Measurements from ENCODE around the gene NOP53. TPM values are rescaled to one million over a fixed set of nuclear protein-coding genes. Genes with fewer than 3 reads are reported as not detected.
"Not testable (repeated sequence)": the region's sequence is repeated elsewhere in the genome, so short reads cannot be mapped to it uniquely, and the experiment has no call there.

NOP53 gene
- total RNA-seq, 1 donor from 2014 or later, result 93.9 TPM

- H3K4me3 ChIP-seq (ENCODE audit: low read length in 3 of 3), result no peak overlapping the region
- H3K27me3 ChIP-seq (ENCODE audit: control insufficient read depth in 3 of 3, insufficient read depth in 3 of 3, low read length in 3 of 3), result no peaks in the 10 kb centered on the region
- no peaks in the 10 kb centered on the region for H3K9me3 ChIP-seq (ENCODE audit: control insufficient read depth in 3 of 3, low read length in 3 of 3)
- H3K27ac ChIP-seq (ENCODE audit: low read depth, low read length), result no peak overlapping the region
- H3K4me1 ChIP-seq (ENCODE audit: control insufficient read depth in 3 of 3, insufficient read depth in 3 of 3, low read length in 3 of 3), result peaks cover 0 to 3% (median 0%) of the 10 kb centered on the region in 3 donors
- H3K9ac ChIP-seq (ENCODE audit: low read depth in 1 of 3, low read length in 3 of 3), result no peak overlapping the region
- peaks cover 22 to 26% (median 25%) of the 10 kb centered on the region in 3 donors for H3K36me3 ChIP-seq (ENCODE audit: control insufficient read depth in 3 of 3, insufficient read depth in 3 of 3, low read length in 3 of 3)
Observed at GRCh38 chr19:47703301-47703700, 42.0 kb upstream of the NOP53 start.

- H3K27ac ChIP-seq (ENCODE audit: low read depth, low read length), result no peak overlapping the region
- H3K36me3 ChIP-seq (ENCODE audit: control insufficient read depth in 3 of 3, insufficient read depth in 3 of 3, low read length in 3 of 3), result peaks cover 17 to 19% (median 18%) of the 10 kb centered on the region in 3 donors
- peaks cover 0 to 3% (median 0%) of the 10 kb centered on the region in 3 donors for H3K4me1 ChIP-seq (ENCODE audit: control insufficient read depth in 3 of 3, insufficient read depth in 3 of 3, low read length in 3 of 3)
- no peak overlapping the region for H3K9ac ChIP-seq (ENCODE audit: low read depth in 1 of 3, low read length in 3 of 3)
- H3K4me3 ChIP-seq (ENCODE audit: low read length in 3 of 3), result no peak overlapping the region
- H3K27me3 ChIP-seq (ENCODE audit: control insufficient read depth in 3 of 3, insufficient read depth in 3 of 3, low read length in 3 of 3), result no peaks in the 10 kb centered on the region
- no peaks in the 10 kb centered on the region for H3K9me3 ChIP-seq (ENCODE audit: control insufficient read depth in 3 of 3, low read length in 3 of 3)
Observed at GRCh38 chr19:47704024-47704423, 41.3 kb upstream of the NOP53 start.

GRCh38 chr19:47704656-47705055, 40.7 kb upstream of the NOP53 start:
- Histone ChIP-seq H3K9ac (ENCODE audit: low read depth in 1 of 3, low read length in 3 of 3) (no peak overlapping the region), H3K4me3 (ENCODE audit: low read length in 3 of 3) (no peak overlapping the region), H3K4me1 (ENCODE audit: control insufficient read depth in 3 of 3, insufficient read depth in 3 of 3, low read length in 3 of 3) (peaks cover 0 to 3% (median 0%) of the 10 kb centered on the region in 3 donors), H3K27ac (ENCODE audit: low read depth, low read length) (no peak overlapping the region), H3K36me3 (ENCODE audit: control insufficient read depth in 3 of 3, insufficient read depth in 3 of 3, low read length in 3 of 3) (peaks cover 13 to 14% (median 14%) of the 10 kb centered on the region in 3 donors), H3K27me3 (ENCODE audit: control insufficient read depth in 3 of 3, insufficient read depth in 3 of 3, low read length in 3 of 3) (no peaks in the 10 kb centered on the region), H3K9me3 (ENCODE audit: control insufficient read depth in 3 of 3, low read length in 3 of 3) (no peaks in the 10 kb centered on the region)

- H3K27me3 ChIP-seq (ENCODE audit: control insufficient read depth in 3 of 3, insufficient read depth in 3 of 3, low read length in 3 of 3), result peaks cover 0 to 4% (median 4%) of the 10 kb centered on the region in 3 donors
- peaks cover 0 to 3% (median 0%) of the 10 kb centered on the region in 3 donors for H3K4me1 ChIP-seq (ENCODE audit: control insufficient read depth in 3 of 3, insufficient read depth in 3 of 3, low read length in 3 of 3)
- H3K9ac ChIP-seq (ENCODE audit: low read depth in 1 of 3, low read length in 3 of 3), result no peak overlapping the region
- H3K9me3 ChIP-seq (ENCODE audit: control insufficient read depth in 3 of 3, low read length in 3 of 3), result no peaks in the 10 kb centered on the region
- no peak overlapping the region for H3K4me3 ChIP-seq (ENCODE audit: low read length in 3 of 3)
- no peak overlapping the region for H3K27ac ChIP-seq (ENCODE audit: low read depth, low read length)
- H3K36me3 ChIP-seq (ENCODE audit: control insufficient read depth in 3 of 3, insufficient read depth in 3 of 3, low read length in 3 of 3), result peaks cover 4 to 9% (median 4%) of the 10 kb centered on the region in 3 donors
Observed at GRCh38 chr19:47707135-47707925, 38.0 kb upstream of the NOP53 start.

GRCh38 chr19:47711652-47712242, 33.6 kb upstream of the NOP53 start:
- Histone ChIP-seq H3K27ac (ENCODE audit: low read depth, low read length) (no peak overlapping the region), H3K9ac (ENCODE audit: low read depth in 1 of 3, low read length in 3 of 3) (no peak overlapping the region), H3K4me3 (ENCODE audit: low read length in 3 of 3) (no peak overlapping the region), H3K4me1 (ENCODE audit: control insufficient read depth in 3 of 3, insufficient read depth in 3 of 3, low read length in 3 of 3) (peaks cover 7 to 19% (median 14%) of the 10 kb centered on the region in 3 donors), H3K36me3 (ENCODE audit: control insufficient read depth in 3 of 3, insufficient read depth in 3 of 3, low read length in 3 of 3) (peaks cover 0 to 4% (median 3%) of the 10 kb centered on the region in 3 donors), H3K27me3 (ENCODE audit: control insufficient read depth in 3 of 3, insufficient read depth in 3 of 3, low read length in 3 of 3) (peaks cover 17 to 20% (median 19%) of the 10 kb centered on the region in 3 donors), H3K9me3 (ENCODE audit: control insufficient read depth in 3 of 3, low read length in 3 of 3) (no peaks in the 10 kb centered on the region)

- peaks cover 0 to 10% (median 5%) of the 10 kb centered on the region in 3 donors for H3K36me3 ChIP-seq (ENCODE audit: control insufficient read depth in 3 of 3, insufficient read depth in 3 of 3, low read length in 3 of 3)
- peaks cover 20 to 21% (median 21%) of the 10 kb centered on the region in 3 donors for H3K27me3 ChIP-seq (ENCODE audit: control insufficient read depth in 3 of 3, insufficient read depth in 3 of 3, low read length in 3 of 3)
- peaks cover 19 to 24% (median 22%) of the 10 kb centered on the region in 3 donors for H3K4me1 ChIP-seq (ENCODE audit: control insufficient read depth in 3 of 3, insufficient read depth in 3 of 3, low read length in 3 of 3)
- no peaks in the 10 kb centered on the region for H3K9me3 ChIP-seq (ENCODE audit: control insufficient read depth in 3 of 3, low read length in 3 of 3)
- H3K9ac ChIP-seq (ENCODE audit: low read depth in 1 of 3, low read length in 3 of 3), result peak within 1 kb of the TSS; percentile 64 to 81 (median 70)
- H3K27ac ChIP-seq (ENCODE audit: low read depth, low read length), result peak within 1 kb of the TSS; percentile 72
- peak within 1 kb of the TSS; percentile 60 to 78 (median 69) for H3K4me3 ChIP-seq (ENCODE audit: low read length in 3 of 3)
Observed at GRCh38 chr19:47713046-47714021, 32.0 kb upstream of the NOP53 start, which contains the start of gene EHD2. EHD2 (plus strand) TSS chr19:47713422; CDS start chr19:47716613, 3,191 bp downstream.

- Histone ChIP-seq H3K36me3 (ENCODE audit: control insufficient read depth in 3 of 3, insufficient read depth in 3 of 3, low read length in 3 of 3) (peaks cover 0 to 10% (median 5%) of the 10 kb centered on the region in 3 donors), H3K4me1 (ENCODE audit: control insufficient read depth in 3 of 3, insufficient read depth in 3 of 3, low read length in 3 of 3) (peaks cover 22 to 29% (median 24%) of the 10 kb centered on the region in 3 donors), H3K4me3 (ENCODE audit: low read length in 3 of 3) (peak overlapping the region; percentile 60 to 78 (median 69)), H3K9ac (ENCODE audit: low read depth in 1 of 3, low read length in 3 of 3) (peak overlapping the region; percentile 32 to 81 (median 70)), H3K9me3 (ENCODE audit: control insufficient read depth in 3 of 3, low read length in 3 of 3) (no peaks in the 10 kb centered on the region), H3K27ac (ENCODE audit: low read depth, low read length) (peak overlapping the region; percentile 72), H3K27me3 (ENCODE audit: control insufficient read depth in 3 of 3, insufficient read depth in 3 of 3, low read length in 3 of 3) (peaks cover 20 to 21% (median 21%) of the 10 kb centered on the region in 3 donors)
Observed at GRCh38 chr19:47714339-47714738, 31.0 kb upstream of the NOP53 start.

- peak overlapping the region; percentile 8 to 78 (median 69) for H3K4me3 ChIP-seq (ENCODE audit: low read length in 3 of 3)
- H3K4me1 ChIP-seq (ENCODE audit: control insufficient read depth in 3 of 3, insufficient read depth in 3 of 3, low read length in 3 of 3), result peaks cover 22 to 31% (median 25%) of the 10 kb centered on the region in 3 donors
- not testable (repeated sequence) for H3K36me3 ChIP-seq (ENCODE audit: control insufficient read depth in 3 of 3, insufficient read depth in 3 of 3, low read length in 3 of 3); H3K27ac ChIP-seq (ENCODE audit: low read depth, low read length); H3K9me3 ChIP-seq (ENCODE audit: control insufficient read depth in 3 of 3, low read length in 3 of 3); H3K9ac ChIP-seq (ENCODE audit: low read depth in 1 of 3, low read length in 3 of 3)
- H3K27me3 ChIP-seq (ENCODE audit: control insufficient read depth in 3 of 3, insufficient read depth in 3 of 3, low read length in 3 of 3), result peaks cover 20 to 21% (median 21%) of the 10 kb centered on the region in 3 donors
Observed at GRCh38 chr19:47714855-47715254, 30.5 kb upstream of the NOP53 start.

GRCh38 chr19:47716270-47716937, 28.9 kb upstream of the NOP53 start:
- peaks cover 24 to 42% (median 28%) of the 10 kb centered on the region in 3 donors for H3K4me1 ChIP-seq (ENCODE audit: control insufficient read depth in 3 of 3, insufficient read depth in 3 of 3, low read length in 3 of 3)
- H3K4me3 ChIP-seq (ENCODE audit: low read length in 3 of 3), result peak overlapping the region; percentile 38 to 60 (median 40)

More at GRCh38 chr19:47716270-47716937, 28.9 kb upstream of the NOP53 start:
- no peaks in the 10 kb centered on the region for H3K9me3 ChIP-seq (ENCODE audit: control insufficient read depth in 3 of 3, low read length in 3 of 3)
- H3K27me3 ChIP-seq (ENCODE audit: control insufficient read depth in 3 of 3, insufficient read depth in 3 of 3, low read length in 3 of 3), result peaks cover 20 to 27% (median 21%) of the 10 kb centered on the region in 3 donors
- peak overlapping the region in 1 of 3 donors; percentile 50 for H3K9ac ChIP-seq (ENCODE audit: low read depth in 1 of 3, low read length in 3 of 3)
- H3K27ac ChIP-seq (ENCODE audit: low read depth, low read length), result peak overlapping the region; percentile 36
- H3K36me3 ChIP-seq (ENCODE audit: control insufficient read depth in 3 of 3, insufficient read depth in 3 of 3, low read length in 3 of 3), result peaks cover 0 to 10% (median 5%) of the 10 kb centered on the region in 3 donors
